ENCODE measurements around the gene BUB1. TPM values are rescaled to one million over a fixed set of nuclear protein-coding genes. Genes with fewer than 3 reads are reported as not detected.

BUB1 gene
- total RNA-seq, 2 donors from 2014 or later = not detected

DNA sequence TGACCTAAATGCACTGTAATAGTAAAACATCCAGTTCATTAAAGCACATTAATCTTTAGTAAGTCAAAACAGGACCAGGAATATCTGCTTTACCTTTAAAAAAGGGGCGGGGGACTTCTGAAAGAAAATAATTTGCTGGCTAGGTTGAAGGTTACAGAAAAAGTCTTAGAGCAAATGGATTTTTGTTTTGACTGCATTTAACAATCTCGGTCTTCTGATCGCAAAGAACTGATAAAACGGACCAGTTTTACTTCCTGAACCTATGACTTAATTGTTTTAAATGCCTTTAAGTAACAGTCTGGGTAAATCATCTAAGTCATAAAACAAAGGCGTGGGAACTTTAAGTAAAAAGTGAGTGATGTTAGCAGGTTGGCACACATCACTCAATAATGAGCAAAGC is 783 bp downstream of the BUB1 start:
- DNase-seq (no peak), ATAC-seq (no peak)
- no peaks in the 10 kb centered on the region for H3K27me3 ChIP-seq
- no peaks in the 10 kb centered on the region for H3K9me3 ChIP-seq
- H3K4me3 ChIP-seq = no peak overlapping the region
- TF ChIP-seq, protein P1, sequence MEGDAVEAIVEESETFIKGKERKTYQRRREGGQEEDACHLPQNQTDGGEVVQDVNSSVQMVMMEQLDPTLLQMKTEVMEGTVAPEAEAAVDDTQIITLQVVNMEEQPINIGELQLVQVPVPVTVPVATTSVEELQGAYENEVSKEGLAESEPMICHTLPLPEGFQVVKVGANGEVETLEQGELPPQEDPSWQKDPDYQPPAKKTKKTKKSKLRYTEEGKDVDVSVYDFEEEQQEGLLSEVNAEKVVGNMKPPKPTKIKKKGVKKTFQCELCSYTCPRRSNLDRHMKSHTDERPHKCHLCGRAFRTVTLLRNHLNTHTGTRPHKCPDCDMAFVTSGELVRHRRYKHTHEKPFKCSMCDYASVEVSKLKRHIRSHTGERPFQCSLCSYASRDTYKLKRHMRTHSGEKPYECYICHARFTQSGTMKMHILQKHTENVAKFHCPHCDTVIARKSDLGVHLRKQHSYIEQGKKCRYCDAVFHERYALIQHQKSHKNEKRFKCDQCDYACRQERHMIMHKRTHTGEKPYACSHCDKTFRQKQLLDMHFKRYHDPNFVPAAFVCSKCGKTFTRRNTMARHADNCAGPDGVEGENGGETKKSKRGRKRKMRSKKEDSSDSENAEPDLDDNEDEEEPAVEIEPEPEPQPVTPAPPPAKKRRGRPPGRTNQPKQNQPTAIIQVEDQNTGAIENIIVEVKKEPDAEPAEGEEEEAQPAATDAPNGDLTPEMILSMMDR (IDR thresholded peaks at IDR 0.05) = no peak
- no peak for TF ChIP-seq POLR2A (IDR thresholded peaks at IDR 0.05)
- WGBS, 2 donors = 3 to 8% methylated on average over 5 of the region's 5 CpGs
- no peaks in the 10 kb centered on the region for H3K36me3 ChIP-seq (replicated peaks in 1 of 2; ENCODE audit: insufficient read depth in 1 of 2, low read depth in 2 of 2)
- H3K4me1 ChIP-seq = peaks cover 14% of the 10 kb centered on the region
- H3K27ac ChIP-seq = no peak overlapping the region
- intact Hi-C loops (cut with DNase I) = no loop called here

DNA sequence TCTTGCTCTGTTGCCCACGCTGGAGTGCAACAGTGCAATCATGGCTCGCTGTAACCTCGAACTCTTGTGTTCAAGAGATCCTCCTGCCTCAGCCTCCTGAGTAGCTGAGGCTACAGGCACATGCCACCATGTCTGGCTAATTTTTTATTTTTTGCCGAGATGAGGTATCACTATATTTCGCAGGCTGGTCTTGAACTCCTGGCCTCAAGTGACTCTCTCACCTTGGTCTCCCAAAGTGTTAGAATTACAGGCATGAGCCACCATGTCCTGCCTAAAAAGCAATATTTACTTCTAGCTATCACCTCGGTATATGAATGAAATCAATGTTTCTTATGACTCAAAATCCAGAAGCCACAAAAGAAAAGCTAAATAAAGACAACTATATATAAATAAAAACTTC is 2.2 kb downstream of the BUB1 start:
- DNase-seq = no peak
- Histone ChIP-seq H3K27ac (no peak overlapping the region), H3K27me3 (no peaks in the 10 kb centered on the region), H3K4me1 (peaks cover 14% of the 10 kb centered on the region), H3K4me3 (no peak overlapping the region), H3K36me3 (replicated peaks in 1 of 2; ENCODE audit: insufficient read depth in 1 of 2, low read depth in 2 of 2) (no peaks in the 10 kb centered on the region), H3K9me3 (no peaks in the 10 kb centered on the region)
- WGBS, 2 donors = 67 to 84% methylated on average over 6 of the region's 6 CpGs
- intact Hi-C loops (cut with DNase I) = no loop called here
- no peak for ATAC-seq
- no peak for TF ChIP-seq POLR2A (IDR thresholded peaks at IDR 0.05)
- TF ChIP-seq, protein P1 (IDR thresholded peaks at IDR 0.05) = no peak

DNA sequence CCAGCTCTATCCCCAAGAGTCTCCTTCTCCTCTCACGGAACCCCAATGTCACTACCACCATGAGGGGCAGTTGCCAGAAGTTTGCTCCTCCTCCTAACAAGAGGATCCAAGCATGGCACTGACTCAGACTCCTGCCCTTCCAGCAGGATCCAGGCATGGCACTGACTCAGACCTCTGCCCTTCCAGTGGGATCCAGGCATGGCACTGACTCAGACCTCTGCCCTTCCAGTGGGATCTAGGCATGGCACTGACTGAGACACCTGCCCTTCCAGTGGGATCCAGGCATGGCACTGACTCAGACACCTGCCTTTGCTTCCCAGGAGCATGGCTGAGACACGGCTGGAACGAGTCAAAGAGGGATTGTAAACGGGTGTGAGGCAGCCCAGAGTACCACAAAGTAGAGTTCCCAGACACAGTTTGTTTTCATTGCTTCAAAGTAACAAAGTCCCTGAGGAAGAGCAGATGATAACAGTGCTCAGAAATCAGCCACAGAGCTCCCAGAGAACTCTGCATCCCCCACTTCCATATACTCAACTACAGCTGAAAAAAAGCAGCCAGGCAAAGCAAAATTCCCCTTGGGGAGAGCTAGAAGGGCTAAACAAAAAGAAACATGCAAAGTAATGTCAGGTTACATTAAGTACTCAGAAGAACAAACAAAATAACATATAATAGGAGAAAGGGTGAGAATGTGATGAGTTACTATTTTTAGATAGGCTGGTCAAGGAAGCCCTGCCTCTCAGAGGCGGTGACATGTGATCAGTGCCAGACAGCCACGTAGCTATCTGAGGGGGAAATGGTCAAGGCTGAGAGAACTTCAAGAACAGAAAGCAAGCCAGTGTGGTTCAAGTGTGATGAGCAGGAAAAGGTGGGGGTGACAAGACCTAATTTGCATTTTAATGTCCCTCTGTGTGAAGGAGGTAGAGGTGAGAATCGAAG is 3.0 kb downstream of the BUB1 start:
- Histone ChIP-seq H3K9me3 (no peaks in the 10 kb centered on the region), H3K4me3 (no peak overlapping the region), H3K27me3 (no peaks in the 10 kb centered on the region), H3K4me1 (peaks cover 14% of the 10 kb centered on the region), H3K27ac (no peak overlapping the region), H3K36me3 (replicated peaks in 1 of 2; ENCODE audit: insufficient read depth in 1 of 2, low read depth in 2 of 2) (no peaks in the 10 kb centered on the region)
- peak in 1 of 4 donors; percentile 27 for DNase-seq
- intact Hi-C loops (cut with DNase I) = no loop called here
- TF ChIP-seq POLR2A (IDR thresholded peaks at IDR 0.05) = no peak
- TF ChIP-seq, protein P1 (IDR thresholded peaks at IDR 0.05) = no peak
- ATAC-seq = no peak
- WGBS, 2 donors = 52 to 62% methylated on average over 6 to 7 of the region's 7 CpGs

DNA sequence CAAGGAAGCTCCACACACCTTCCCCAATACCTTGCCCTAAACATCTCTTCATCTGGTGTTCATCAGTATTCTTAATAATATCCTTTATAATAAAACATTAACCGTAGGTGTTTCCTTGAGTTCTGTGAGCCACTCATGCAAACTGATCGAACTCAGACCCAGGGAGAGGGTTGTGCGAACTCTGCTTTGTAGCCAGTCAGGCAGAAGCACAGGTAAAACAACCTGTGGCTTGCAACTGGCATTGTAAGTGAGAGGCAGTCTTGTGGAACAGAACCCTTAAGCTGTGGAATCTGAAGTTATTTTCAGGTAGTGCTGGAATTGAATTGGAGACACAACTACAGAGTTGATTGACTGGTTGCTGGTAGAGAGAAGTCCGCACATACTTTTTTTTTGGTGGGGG is 4.7 kb downstream of the BUB1 start:
- intact Hi-C loops (cut with DNase I) = no loop called here
- TF ChIP-seq, protein P1 (IDR thresholded peaks at IDR 0.05) = no peak
- no peak for TF ChIP-seq POLR2A (IDR thresholded peaks at IDR 0.05)
- H3K4me3 ChIP-seq = no peak overlapping the region
- no peaks in the 10 kb centered on the region for H3K36me3 ChIP-seq (replicated peaks in 1 of 2; ENCODE audit: insufficient read depth in 1 of 2, low read depth in 2 of 2)
- DNase-seq = no peak
- H3K27ac ChIP-seq = no peak overlapping the region
- peaks cover 5% of the 10 kb centered on the region for H3K4me1 ChIP-seq
- WGBS, 2 donors = 94 to 100% methylated on average over 4 of the region's 4 CpGs
- no peak for ATAC-seq
- no peaks in the 10 kb centered on the region for H3K27me3 ChIP-seq
- no peaks in the 10 kb centered on the region for H3K9me3 ChIP-seq

DNA sequence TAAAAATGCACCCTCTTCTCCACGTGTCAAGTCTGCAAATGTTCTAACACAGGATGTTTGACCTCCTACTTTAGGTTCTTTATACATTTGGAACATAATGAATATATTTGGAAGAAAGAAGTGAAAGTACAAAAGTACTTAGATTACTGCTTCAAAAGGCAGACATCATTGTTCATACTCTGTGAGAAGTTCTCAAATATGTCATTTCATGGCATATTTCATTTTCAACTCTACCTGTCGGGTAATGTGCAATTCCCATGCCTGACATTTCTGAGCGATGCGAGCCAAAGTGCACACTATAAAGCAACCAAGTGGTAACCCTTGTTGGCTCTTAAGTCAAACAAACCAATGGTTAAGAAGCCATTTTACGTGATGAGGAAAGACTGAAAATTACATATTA is 7.0 kb downstream of the BUB1 start:
- ATAC-seq (no peak), DNase-seq (no peak)
- Histone ChIP-seq H3K27me3 (no peaks in the 10 kb centered on the region), H3K4me3 (no peak overlapping the region), H3K27ac (no peak overlapping the region), H3K4me1 (no peaks in the 10 kb centered on the region), H3K36me3 (replicated peaks in 1 of 2; ENCODE audit: insufficient read depth in 1 of 2, low read depth in 2 of 2) (no peaks in the 10 kb centered on the region), H3K9me3 (no peaks in the 10 kb centered on the region)
- intact Hi-C loops (cut with DNase I) = no loop called here
- WGBS, 2 donors = 96 to 97% methylated on average over 5 of the region's 5 CpGs
- no peak for TF ChIP-seq POLR2A (IDR thresholded peaks at IDR 0.05)
- TF ChIP-seq, protein P1 (IDR thresholded peaks at IDR 0.05) = no peak
